GM12872 (cell line): ENCODE measurements around the gene CNTD1.

Source experiments
- TF ChIP-seq, protein P1 (sequence below): IDR thresholded peaks from 3 replicates; pipeline ENCODE4 v1.5.1; 2011; ENCODE audit warnings: low read depth, mild to moderate bottlenecking, low read length, moderate library complexity; ENCODE audit not compliant: insufficient read depth

Gene CNTD1

DNA sequence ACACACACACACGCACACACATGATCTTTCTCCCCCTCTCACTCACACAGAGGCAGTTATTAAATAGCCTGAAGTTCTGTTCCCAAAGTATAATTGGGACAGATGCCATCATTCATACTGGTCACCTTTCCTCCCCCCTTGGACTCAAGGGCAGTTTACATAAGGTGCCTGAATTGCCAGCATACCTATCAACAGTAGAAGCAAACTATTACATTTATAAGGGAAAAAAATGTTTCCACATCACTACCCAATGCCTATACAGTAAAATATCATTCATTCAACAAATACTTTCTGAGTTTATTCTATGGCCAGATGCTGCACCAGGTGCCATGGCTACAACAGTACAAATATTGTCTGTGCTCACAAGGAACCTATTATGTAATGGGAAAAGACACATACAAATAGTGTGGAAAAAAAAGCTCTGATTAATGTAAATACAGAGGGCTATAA, 6.3 kb downstream of the CNTD1 start:
- TF ChIP-seq, protein P1, sequence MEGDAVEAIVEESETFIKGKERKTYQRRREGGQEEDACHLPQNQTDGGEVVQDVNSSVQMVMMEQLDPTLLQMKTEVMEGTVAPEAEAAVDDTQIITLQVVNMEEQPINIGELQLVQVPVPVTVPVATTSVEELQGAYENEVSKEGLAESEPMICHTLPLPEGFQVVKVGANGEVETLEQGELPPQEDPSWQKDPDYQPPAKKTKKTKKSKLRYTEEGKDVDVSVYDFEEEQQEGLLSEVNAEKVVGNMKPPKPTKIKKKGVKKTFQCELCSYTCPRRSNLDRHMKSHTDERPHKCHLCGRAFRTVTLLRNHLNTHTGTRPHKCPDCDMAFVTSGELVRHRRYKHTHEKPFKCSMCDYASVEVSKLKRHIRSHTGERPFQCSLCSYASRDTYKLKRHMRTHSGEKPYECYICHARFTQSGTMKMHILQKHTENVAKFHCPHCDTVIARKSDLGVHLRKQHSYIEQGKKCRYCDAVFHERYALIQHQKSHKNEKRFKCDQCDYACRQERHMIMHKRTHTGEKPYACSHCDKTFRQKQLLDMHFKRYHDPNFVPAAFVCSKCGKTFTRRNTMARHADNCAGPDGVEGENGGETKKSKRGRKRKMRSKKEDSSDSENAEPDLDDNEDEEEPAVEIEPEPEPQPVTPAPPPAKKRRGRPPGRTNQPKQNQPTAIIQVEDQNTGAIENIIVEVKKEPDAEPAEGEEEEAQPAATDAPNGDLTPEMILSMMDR, result no peak

DNA sequence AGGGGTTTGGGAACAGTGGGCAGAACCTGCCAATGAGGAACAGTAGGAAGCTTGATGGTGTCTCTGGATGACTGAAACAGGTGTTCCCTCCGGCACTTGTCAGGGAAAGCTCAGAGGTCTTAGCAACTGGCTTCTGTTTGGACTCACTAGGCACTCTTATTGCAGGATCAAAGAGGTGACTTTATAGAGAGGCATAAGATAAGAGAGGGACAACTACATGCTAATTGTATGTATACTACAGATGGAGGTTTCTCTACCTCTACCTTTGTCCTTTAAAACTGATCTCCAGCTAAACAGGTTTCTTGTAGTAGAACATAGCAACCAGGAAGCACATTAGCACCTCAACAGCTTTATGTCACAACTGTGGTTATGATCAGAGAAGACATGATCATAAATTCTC, 7.6 kb downstream of the CNTD1 start:
- TF ChIP-seq, protein P1, result no peak

DNA sequence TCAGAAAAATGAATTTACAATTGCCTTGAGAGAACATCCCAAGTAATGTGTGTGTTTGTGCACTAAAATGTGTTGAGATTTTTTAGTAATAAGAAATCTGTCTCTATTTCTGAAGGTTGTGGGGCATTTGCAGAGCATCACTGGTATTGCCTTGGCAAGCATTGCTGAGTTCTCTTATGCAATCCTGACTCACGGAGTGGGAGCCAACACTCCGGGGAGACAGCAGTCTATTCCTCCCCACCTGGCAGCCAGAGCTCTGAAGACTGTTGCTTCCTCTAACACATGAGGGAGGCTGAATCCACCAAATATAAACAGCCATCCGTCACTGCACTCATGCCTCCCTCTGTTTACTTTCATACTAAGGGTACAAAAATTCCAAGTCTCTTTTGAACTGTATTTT, 10.6 kb downstream of the CNTD1 start:
- TF ChIP-seq, protein P1, result no peak

DNA sequence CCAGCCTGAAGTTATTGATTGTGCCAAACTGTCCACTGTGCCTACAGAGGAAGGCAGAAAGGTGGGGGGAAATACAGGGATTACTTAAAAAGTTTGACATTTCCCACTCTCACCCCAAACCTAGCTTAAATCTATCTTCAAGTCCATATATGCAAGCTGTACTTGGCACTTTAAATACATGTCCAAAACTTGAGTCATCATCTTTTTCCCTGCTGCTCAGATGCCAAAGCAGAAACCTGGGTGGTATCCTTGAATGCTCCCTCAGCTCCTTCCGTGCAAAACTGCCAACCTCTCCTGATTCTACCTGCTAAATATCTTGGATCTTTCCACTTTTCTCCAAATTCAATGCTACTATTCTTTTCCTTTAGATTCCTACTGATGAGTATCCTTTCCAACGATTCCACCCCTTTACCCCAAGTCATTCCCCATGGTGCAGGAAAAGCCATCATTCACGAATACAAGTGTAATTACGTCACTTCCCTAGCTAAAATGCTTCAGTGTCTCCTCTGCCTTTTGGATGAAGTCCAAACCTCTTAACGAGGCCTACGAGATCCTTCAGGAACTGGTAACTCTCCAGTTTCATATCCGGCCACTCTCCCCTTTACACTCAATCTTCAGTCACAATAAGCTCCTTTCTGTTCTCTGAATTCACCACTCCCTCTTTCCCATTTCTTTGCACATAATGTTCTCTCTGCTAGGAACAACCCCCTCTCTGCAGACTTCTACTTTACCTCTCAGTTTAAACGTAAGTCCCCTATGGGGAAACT, 16.2 kb downstream of the CNTD1 start:
- TF ChIP-seq, protein P1, result no peak

DNA sequence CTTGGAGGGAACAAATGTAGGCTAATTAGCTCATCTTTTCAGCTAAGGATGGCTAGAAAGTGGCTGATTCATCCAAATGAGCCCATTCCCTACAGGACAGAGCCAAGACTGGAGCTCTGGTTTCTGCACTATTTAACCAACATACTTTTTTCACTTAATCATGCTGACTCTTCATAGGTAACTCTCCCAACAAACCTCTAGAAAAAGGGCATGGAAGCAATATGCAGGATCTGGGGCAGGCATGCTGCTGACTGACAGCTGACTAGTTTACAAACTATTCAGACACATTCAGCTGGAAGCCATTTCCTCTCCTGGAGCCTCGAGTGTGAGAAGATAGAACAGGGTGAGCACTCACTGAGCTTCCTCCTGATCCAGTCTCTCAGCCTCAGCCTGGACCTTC, 19.2 kb downstream of the CNTD1 start:
- TF ChIP-seq, protein P1, result no peak

DNA sequence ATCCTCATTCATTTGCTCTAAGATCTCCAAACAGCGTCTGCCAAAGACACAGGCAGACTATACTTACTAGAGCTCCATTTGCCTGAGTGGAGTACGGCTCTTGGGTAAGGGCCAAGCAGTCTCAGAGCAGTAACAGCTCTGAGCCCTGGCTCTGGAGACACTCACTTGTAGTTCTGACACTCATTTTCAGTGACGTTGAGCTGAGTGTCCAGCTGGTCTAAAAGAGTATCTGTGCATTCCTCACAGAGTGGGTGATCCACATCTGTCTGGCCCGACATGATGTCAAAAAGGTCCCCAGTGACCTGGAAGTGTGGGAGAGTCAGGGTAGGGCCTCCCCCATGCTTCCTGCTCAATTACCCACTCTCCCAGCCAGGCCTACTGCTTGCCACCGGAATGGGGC, 19.7 kb downstream of the CNTD1 start:
- TF ChIP-seq, protein P1, result no peak

DNA sequence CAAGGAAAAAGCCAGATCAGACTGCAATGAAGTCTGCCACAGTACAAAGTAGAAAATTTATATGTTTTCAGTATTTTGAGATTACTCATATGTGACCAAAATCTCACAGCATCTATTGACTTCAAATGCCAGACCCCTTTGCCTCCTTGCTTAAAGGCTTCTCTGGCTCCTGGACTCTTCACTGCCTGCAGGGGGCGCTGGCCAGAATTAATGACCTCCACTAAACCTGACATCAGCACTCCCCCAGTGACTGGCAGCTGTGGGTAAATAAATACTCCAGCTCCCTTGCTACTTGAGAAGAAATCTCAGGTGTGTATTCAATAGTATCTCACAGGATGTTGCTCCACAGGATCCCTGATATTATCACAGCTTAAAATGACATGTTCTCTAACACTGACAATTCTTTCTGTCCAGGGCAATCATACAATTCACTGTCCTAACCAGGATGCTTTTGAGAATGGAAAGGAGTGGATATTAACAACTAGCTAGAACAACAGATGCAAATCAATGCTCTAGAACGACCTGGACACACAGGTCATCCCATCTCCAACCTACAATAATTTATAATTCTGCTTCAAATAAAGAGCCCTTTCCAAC, 21.4 kb downstream of the CNTD1 start:
- TF ChIP-seq, protein P1, result peak; percentile 77
